Measurements from ENCODE around the gene NHLH1.

GRCh38 chr1:160352555-160352954, 14.3 kb upstream of the NHLH1 start:
- TF ChIP-seq MYC (IDR thresholded peaks at IDR 0.05; ENCODE audit: low read depth, low read length), result no peak
- TF ChIP-seq, protein P1, sequence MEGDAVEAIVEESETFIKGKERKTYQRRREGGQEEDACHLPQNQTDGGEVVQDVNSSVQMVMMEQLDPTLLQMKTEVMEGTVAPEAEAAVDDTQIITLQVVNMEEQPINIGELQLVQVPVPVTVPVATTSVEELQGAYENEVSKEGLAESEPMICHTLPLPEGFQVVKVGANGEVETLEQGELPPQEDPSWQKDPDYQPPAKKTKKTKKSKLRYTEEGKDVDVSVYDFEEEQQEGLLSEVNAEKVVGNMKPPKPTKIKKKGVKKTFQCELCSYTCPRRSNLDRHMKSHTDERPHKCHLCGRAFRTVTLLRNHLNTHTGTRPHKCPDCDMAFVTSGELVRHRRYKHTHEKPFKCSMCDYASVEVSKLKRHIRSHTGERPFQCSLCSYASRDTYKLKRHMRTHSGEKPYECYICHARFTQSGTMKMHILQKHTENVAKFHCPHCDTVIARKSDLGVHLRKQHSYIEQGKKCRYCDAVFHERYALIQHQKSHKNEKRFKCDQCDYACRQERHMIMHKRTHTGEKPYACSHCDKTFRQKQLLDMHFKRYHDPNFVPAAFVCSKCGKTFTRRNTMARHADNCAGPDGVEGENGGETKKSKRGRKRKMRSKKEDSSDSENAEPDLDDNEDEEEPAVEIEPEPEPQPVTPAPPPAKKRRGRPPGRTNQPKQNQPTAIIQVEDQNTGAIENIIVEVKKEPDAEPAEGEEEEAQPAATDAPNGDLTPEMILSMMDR (IDR thresholded peaks at IDR 0.05; ENCODE audit: low read depth, low read length), result no peak
